ENCODE data around the gene BICC1. TPM values are rescaled to one million over a fixed set of nuclear protein-coding genes. Genes with fewer than 3 reads are reported as not detected.

Gene BICC1
- total and polyA plus RNA-seq, 2 donors (not counting 3 experiments of a cell fraction or from before 2014, with no cell fraction given), result 0.06 to 0.29 TPM

DNA sequence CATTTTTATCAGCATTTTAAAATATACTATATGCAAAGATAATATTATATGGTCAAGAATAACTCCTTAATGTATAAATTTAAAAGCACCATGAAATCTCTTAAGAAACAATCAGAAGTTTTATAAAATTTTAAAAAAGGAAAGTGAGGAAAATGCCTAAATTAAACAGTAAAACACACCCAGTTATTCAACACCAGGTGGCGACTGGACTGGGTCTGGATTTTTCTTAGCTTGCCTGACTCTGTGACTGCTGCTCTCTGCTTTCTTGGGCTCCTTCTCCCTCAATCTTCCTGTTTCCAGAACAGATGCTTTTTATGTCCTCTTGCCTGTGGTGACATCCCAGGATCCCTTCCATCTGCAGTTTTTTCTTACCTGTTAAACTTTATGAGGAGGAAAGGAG is 200.3 kb downstream of the BICC1 start:
- no peak overlapping the region for H3K4me2 ChIP-seq (ENCODE audit: insufficient read depth, low read length)
- TF ChIP-seq GATA2 (IDR thresholded peaks at IDR 0.05; ENCODE audit: insufficient read depth, insufficient read length, low read depth, low read length) (no peak), POLR2A (IDR thresholded peaks at IDR 0.05; ENCODE audit: low read depth, low read length) (no peak), FOS (IDR thresholded peaks at IDR 0.05; ENCODE audit: borderline replicate concordance, insufficient read depth, low read length) (no peak), MYC (IDR thresholded peaks at IDR 0.05; ENCODE audit: low read depth, low read length) (no peak), POLR2AphosphoS5 (IDR thresholded peaks at IDR 0.05; ENCODE audit: insufficient read depth, low read depth, low read length) (no peak), EZH2 (IDR thresholded peaks at IDR 0.05; ENCODE audit: borderline replicate concordance, low read depth, low read length, severe bottlenecking) (no peak)
- TF ChIP-seq, protein P1, sequence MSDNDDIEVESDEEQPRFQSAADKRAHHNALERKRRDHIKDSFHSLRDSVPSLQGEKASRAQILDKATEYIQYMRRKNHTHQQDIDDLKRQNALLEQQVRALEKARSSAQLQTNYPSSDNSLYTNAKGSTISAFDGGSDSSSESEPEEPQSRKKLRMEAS (IDR thresholded peaks at IDR 0.05; ENCODE audit: insufficient read depth, insufficient read length), result no peak
- TF ChIP-seq, protein P2, sequence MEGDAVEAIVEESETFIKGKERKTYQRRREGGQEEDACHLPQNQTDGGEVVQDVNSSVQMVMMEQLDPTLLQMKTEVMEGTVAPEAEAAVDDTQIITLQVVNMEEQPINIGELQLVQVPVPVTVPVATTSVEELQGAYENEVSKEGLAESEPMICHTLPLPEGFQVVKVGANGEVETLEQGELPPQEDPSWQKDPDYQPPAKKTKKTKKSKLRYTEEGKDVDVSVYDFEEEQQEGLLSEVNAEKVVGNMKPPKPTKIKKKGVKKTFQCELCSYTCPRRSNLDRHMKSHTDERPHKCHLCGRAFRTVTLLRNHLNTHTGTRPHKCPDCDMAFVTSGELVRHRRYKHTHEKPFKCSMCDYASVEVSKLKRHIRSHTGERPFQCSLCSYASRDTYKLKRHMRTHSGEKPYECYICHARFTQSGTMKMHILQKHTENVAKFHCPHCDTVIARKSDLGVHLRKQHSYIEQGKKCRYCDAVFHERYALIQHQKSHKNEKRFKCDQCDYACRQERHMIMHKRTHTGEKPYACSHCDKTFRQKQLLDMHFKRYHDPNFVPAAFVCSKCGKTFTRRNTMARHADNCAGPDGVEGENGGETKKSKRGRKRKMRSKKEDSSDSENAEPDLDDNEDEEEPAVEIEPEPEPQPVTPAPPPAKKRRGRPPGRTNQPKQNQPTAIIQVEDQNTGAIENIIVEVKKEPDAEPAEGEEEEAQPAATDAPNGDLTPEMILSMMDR (IDR thresholded peaks at IDR 0.05; ENCODE audit: extremely low read depth in 1 of 2, insufficient read depth in 1 of 2, low read depth in 1 of 2, low read length in 2 of 2), result no peak
- FAIRE-seq (no peak), DNase-seq (ENCODE audit: low read depth, low spot score) (no peak)
- no peaks in the 10 kb centered on the region for H3K79me2 ChIP-seq (ENCODE audit: control insufficient read depth, insufficient read depth, low read length)
- H3K9me1 ChIP-seq (replicated peaks; ENCODE audit: control insufficient read depth, extremely low read depth, insufficient read depth, low read length), result no peaks in the 10 kb centered on the region
- no peaks in the 10 kb centered on the region for H3K9me3 ChIP-seq (replicated peaks; ENCODE audit: control insufficient read depth, insufficient read depth, low read length)
- no peaks in the 10 kb centered on the region for H3K27me3 ChIP-seq (ENCODE audit: control insufficient read depth in 2 of 2, insufficient read depth in 2 of 2, low read length in 2 of 2)
- H4K20me1 ChIP-seq (replicated peaks; ENCODE audit: control insufficient read depth, extremely low read depth, insufficient read depth, low read length), result no peaks in the 10 kb centered on the region
- H3K27ac ChIP-seq (ENCODE audit: insufficient read depth, low read depth, low read length), result no peak overlapping the region
- CTCF ChIA-PET, result no interaction called here
- H3K4me1 ChIP-seq (ENCODE audit: control insufficient read depth, extremely low read depth, insufficient read depth, low read length), result no peaks in the 10 kb centered on the region
- BruUV-seq (replicated peaks), result no TSS peak
- dilution Hi-C loops (cut with MboI; ENCODE audit: extremely low pct_ligation_motif_present, low sequenced_read_pairs), result no loop called here
- no peak overlapping the region for H3K9ac ChIP-seq (replicated peaks; ENCODE audit: extremely low read depth, insufficient read depth, low read length)
- no peaks in the 10 kb centered on the region for H3K36me3 ChIP-seq (ENCODE audit: control insufficient read depth in 2 of 2, extremely low read depth in 1 of 2, insufficient read depth in 2 of 2, low read length in 2 of 2)
- H3K4me3 ChIP-seq (replicated peaks in 1 of 3; ENCODE audit: insufficient read depth in 1 of 3, low read depth in 1 of 3, low read length in 3 of 3), result no peak overlapping the region
- POLR2A ChIA-PET, result no interaction called here
- H2AFZ ChIP-seq (ENCODE audit: low read depth, low read length), result no peak overlapping the region
- intact Hi-C loops (cut with micrococcal nuclease), result no loop called here
